SU-DHL-6 (cell line): Measurements from ENCODE around the gene ZNF174.

ENCODE experiments used
- H2AFZ ChIP-seq: fragments of 200-600 bp; sonication (generic); 2 replicates; pipeline ENCODE4 v1.6.1; 2014; ENCODE audit warnings: low read depth, mild to moderate bottlenecking, moderate library complexity, mixed read lengths, antibody characterized with exemption, low read length; ENCODE audit not compliant: severe bottlenecking
- H3F3A ChIP-seq: fragments of 200-600 bp; shearing (Covaris generic); 2 replicates; pipeline ENCODE4 v1.6.0; 2016; ENCODE audit warnings: antibody characterized with exemption, mild to moderate bottlenecking; ENCODE audit not compliant: insufficient read depth
- H3K27ac ChIP-seq: fragments of 200-600 bp; sonication (generic); 2 replicates; pipeline ENCODE4 v1.5.1; 2016; ENCODE audit warnings: low read depth, mild to moderate bottlenecking, low read length, moderate library complexity, mixed read lengths
- H3K27me3 ChIP-seq: fragments of 200-600 bp; sonication (generic), shearing (Covaris generic); 2 replicates; pipeline ENCODE4 v1.6.0; 2014; ENCODE audit warnings: mild to moderate bottlenecking, low read length
- H3K36me3 ChIP-seq: fragments of 200-600 bp; sonication (generic); 2 replicates; pipeline ENCODE4 v1.6.1; 2014; ENCODE audit warnings: mild to moderate bottlenecking, low read length, mixed read lengths
- H3K4me2 ChIP-seq: fragments of 300-600, 200-600 bp; shearing (Covaris generic), sonication (generic); 2 replicates; pipeline ENCODE4 v1.6.0; 2014; ENCODE audit warnings: low read length, low read depth, mild to moderate bottlenecking; ENCODE audit not compliant: poor library complexity, severe bottlenecking
- H3K4me3 ChIP-seq: fragments of 200-600 bp; sonication (generic); 2 replicates; pipeline ENCODE4 v1.5.1; 2014; ENCODE audit warnings: antibody characterized with exemption, low read length, mild to moderate bottlenecking, mixed read lengths; ENCODE audit not compliant: insufficient read depth, poor library complexity, severe bottlenecking
- H3K79me2 ChIP-seq: fragments of 200-600 bp; sonication (generic); 2 replicates; pipeline ENCODE4 v1.6.1; 2014; ENCODE audit warnings: mild to moderate bottlenecking, low read length, moderate library complexity; ENCODE audit not compliant: insufficient read depth
- H3K9ac ChIP-seq: fragments of 200-600 bp; sonication (generic); 2 replicates; pipeline ENCODE4 v1.7.0; 2014; ENCODE audit warnings: mild to moderate bottlenecking, low read length
- H3K9me2 ChIP-seq: fragments of 200-600 bp; sonication (generic); replicated peaks from 2 replicates; pipeline ENCODE4 v1.6.1; 2014; ENCODE audit warnings: low read length; ENCODE audit not compliant: insufficient read depth
- H3K9me3 ChIP-seq: fragments of 200-600 bp; sonication (generic); 2 replicates; pipeline ENCODE4 v1.6.1; 2014; ENCODE audit warnings: low read length, mixed read lengths; ENCODE audit not compliant: insufficient read depth
- H4K20me1 ChIP-seq: fragments of 200-600 bp; sonication (generic); 2 replicates; pipeline ENCODE4 v1.6.1; 2014; ENCODE audit warnings: low read depth, mild to moderate bottlenecking, antibody characterized with exemption, low read length, moderate library complexity, mixed read lengths
- CTCF ChIP-seq: fragments of 200-600 bp; sonication (generic); IDR thresholded peaks from one replicate; pipeline ENCODE4 v1.5.1; 2017; ENCODE audit warnings: antibody characterized with exemption, mild to moderate bottlenecking, low read length, moderate library complexity; ENCODE audit not compliant: insufficient read depth, poor library complexity, severe bottlenecking
- EZH2phosphoT487 ChIP-seq: fragments of 200-600 bp; sonication (generic), shearing (Covaris generic); conservative IDR thresholded peaks from 2 replicates; pipeline ENCODE4 v1.6.1; 2018; ENCODE audit warnings: mild to moderate bottlenecking, antibody characterized with exemption, low read length, moderate library complexity, mixed read lengths

Gene ZNF174

GRCh38 chr16:3383045-3383448 lies 18.0 kb upstream of the ZNF174 start:
- Histone ChIP-seq H3K4me2 (no peak overlapping the region), H3K9me2 (no peaks in the 10 kb centered on the region), H4K20me1 (no peaks in the 10 kb centered on the region), H3K27ac (no peak overlapping the region), H3K9ac (no peak overlapping the region), H3K27me3 (no peaks in the 10 kb centered on the region), H3K36me3 (peaks cover 47% of the 10 kb centered on the region), H3K4me3 (no peak overlapping the region), H3K79me2 (no peaks in the 10 kb centered on the region), H3K9me3 (peaks cover 32% of the 10 kb centered on the region; the same call in 1 of the 2 replicates), H3F3A (no peaks in the 10 kb centered on the region), H2AFZ (no peak overlapping the region)
- TF ChIP-seq CTCF (no peak), EZH2phosphoT487 (no peak)

- Histone ChIP-seq H4K20me1 (no peaks in the 10 kb centered on the region), H3K9me2 (no peaks in the 10 kb centered on the region), H3F3A (no peaks in the 10 kb centered on the region), H3K79me2 (peaks cover 24% of the 10 kb centered on the region; the same call in 1 of the 2 replicates), H3K9ac (no peak overlapping the region), H3K4me2 (no peak overlapping the region), H2AFZ (no peak overlapping the region), H3K36me3 (peaks cover 59% of the 10 kb centered on the region), H3K27me3 (no peaks in the 10 kb centered on the region), H3K4me3 (no peak overlapping the region), H3K9me3 (peaks cover 14% of the 10 kb centered on the region; the same call in 1 of the 2 replicates), H3K27ac (no peak overlapping the region)
- no peak for TF ChIP-seq CTCF
- no peak for TF ChIP-seq EZH2phosphoT487
Observed at GRCh38 chr16:3388325-3388724, 12.7 kb upstream of the ZNF174 start.

- H3K79me2 ChIP-seq: peaks cover 32% of the 10 kb centered on the region; the same call in 1 of the 2 replicates
- no peaks in the 10 kb centered on the region for H3K9me2 ChIP-seq
- H4K20me1 ChIP-seq: no peaks in the 10 kb centered on the region
- no peaks in the 10 kb centered on the region for H3K27me3 ChIP-seq
- H3K4me2 ChIP-seq: no peak overlapping the region
- H3K4me3 ChIP-seq: no peak overlapping the region
- TF ChIP-seq EZH2phosphoT487: no peak
- no peak for TF ChIP-seq CTCF
- no peak overlapping the region for H3K9ac ChIP-seq
- H2AFZ ChIP-seq: no peak overlapping the region
- H3K9me3 ChIP-seq: no peaks in the 10 kb centered on the region
- no peaks in the 10 kb centered on the region for H3F3A ChIP-seq
- H3K36me3 ChIP-seq: peaks cover 44% of the 10 kb centered on the region
- H3K27ac ChIP-seq: no peak overlapping the region
Observed at GRCh38 chr16:3389663-3390338, 11.2 kb upstream of the ZNF174 start.
